GM10266 (cell line): ENCODE results near the gene MS4A12.
"Not testable (repeated sequence)": the region's sequence is repeated elsewhere in the genome, so short reads cannot be mapped to it uniquely, and the experiment has no call there.

Source experiments
- DNase-seq: peaks from one replicate; pipeline ENCODE4 v3.0.0; 2012; ENCODE audit errors: extremely low spot score
- CTCF ChIP-seq: IDR thresholded peaks from 2 replicates; pipeline ENCODE4 v1.5.1; 2012; ENCODE audit warnings: mild to moderate bottlenecking, low read depth; ENCODE audit not compliant: control insufficient read depth, insufficient read depth; ENCODE audit errors: missing control alignments

MS4A12 gene

DNA sequence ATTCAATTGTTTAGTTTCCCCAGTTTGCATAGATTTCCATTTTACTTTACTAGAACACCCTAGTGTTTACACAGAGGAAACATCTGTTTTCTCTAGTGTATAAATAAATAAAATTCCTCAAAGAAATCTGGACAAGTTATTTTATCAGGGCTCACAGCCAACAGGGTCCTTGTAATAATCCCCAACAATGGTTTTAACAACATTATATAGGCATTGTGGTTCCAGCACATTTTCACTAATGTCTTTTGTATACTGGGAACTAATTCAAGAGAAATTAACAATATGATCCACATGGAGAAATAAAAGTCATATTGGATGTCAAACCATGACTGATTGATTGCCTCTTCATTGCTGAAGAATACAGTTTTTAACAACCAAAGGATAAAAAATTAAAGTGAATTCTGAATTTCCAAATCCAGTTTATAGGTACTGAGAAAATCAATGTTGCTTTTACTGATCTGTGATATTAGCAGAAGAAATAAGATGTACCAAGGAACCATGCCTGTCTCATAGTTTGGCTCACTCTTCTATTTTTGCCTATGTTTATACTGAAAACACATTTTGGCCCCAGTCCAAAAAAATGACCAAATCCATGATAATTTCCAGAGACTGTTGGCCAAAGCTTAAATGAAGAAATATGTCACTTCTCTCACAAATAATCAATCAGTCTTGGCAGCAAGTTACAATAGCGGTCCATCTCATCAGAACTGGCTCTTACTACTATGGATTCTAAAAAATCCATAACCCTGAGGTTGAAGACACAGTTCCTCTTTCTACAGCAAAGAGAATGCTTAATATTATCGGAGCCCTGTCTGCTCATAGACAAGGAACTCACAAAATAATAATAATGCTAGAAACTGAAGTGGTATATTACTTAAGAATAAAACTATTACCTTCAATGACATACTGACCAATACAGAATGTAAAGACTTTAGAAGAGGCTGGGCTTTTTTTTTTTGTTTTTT is 21.2 kb downstream of the MS4A12 start:
- DNase-seq: no peak
- TF ChIP-seq CTCF: no peak

DNA sequence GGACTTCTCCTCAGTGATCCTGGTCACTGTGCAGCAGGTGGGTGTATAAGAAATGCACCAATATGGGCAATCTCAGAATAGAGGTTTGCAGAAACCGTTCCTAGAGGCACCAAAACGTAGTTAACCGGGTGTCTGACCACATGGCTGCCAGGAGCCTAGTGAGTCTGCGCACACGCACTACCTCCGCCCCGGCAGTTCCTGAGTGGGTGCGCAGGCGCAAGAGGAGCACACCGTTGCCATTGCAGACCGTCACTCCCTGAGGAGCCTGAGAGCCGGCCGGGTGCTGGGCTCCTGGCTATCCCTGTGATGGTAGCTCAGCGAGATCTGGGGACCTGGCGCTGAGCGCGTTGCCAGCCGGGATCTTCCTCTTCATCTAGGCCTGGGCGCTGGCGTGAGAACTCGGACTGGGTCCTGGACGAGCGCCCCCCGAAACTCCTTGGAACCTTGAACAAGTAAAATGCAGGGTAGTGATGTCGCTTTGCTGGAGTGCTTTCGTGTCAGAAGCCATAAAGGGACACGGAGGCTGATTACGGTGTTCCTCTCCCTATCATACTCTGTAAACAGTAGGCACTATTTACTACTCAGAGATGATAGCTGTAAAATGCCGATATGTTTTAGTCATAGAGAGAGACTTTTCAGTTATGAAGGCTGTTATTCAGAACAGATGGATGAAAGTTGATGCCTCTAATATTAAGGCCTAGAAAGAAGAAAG is 22.7 kb downstream of the MS4A12 start, which contains the start of gene MS4A13:
MS4A13 (plus strand) TSS at position 249 of the 712 bp plus-strand sequence. CDS start 2,692 bp downstream, outside the sequence.
- DNase-seq: no peak
- TF ChIP-seq CTCF: no peak

DNA sequence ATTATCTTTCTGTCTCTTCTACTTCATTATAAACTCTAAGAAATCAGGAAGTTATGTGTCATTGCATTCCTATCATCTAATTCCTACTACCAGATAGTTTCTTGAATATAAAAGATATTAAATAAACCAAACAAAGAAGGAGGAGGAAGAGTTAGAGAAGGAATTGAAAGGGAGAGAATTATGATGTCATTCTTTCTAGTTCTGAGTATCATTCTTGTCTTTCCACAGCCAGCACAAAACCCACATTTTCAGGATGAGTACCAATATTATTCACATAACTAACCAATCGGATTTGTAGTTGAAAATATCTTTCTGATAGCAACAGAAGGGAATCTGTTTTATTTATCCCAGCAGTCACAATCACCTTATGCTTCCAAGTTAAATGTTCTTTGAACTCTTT is 35.9 kb downstream of the MS4A12 start:
- TF ChIP-seq CTCF: no peak
- no peak for DNase-seq

DNA sequence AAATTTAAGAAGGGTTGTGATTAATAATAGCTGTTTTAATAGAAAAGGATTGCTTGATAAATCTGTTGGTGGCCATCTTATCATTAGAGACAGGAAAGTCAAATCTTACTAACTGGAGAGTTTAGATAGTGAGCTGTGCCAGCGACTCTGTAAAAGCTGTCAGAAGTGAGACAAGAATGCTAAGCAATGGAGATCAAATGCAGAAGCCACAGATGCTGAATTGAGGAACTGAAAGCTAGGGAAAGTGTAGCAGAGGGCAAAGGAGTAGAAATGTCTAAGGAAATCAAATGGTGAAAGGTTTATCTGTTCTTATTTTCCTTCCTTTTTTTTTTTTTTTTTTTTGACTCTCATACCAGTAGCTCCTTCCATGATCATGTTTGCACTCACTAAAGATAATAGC is 36.4 kb downstream of the MS4A12 start:
- no peak for TF ChIP-seq CTCF
- DNase-seq: peak; percentile 31

GRCh38 chr11:60530454-60531100 is 38.0 kb downstream of the MS4A12 start:
- no peak for TF ChIP-seq CTCF
- DNase-seq: no peak

GRCh38 chr11:60532383-60532782 is 39.8 kb downstream of the MS4A12 start:
- DNase-seq: not testable (repeated sequence)

DNA sequence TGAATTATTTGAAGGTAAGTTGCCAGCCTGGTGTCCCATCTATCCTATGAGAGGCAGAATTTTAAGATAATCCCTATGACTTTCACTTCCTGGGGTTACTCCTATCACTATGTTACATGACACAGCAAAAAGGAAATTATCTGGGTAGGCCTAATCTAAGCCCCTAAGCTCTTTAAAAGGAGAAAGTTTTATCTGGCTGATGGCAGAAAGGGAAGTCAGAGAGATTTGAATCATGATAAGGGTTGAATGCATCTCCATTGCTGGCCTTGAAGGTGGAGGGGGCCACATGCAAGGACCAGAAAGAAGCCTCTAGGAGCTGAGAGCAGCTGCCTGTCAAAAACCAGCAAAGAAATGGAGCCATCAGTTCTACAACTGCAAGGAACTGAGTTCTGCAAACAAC is 46.0 kb downstream of the MS4A12 start:
- not testable (repeated sequence) for DNase-seq

GRCh38 chr11:60544077-60544476 is 51.5 kb downstream of the MS4A12 start:
- DNase-seq: no peak
- TF ChIP-seq CTCF: no peak
